Stimulated activated CD4-positive, alpha-beta T cell treated with anti-CD3 and anti-CD28 coated beads, Interleukin-1b, Interleukin-23, amount 100 ng/mL, for 1 hour (primary cell): ENCODE results near the gene TAS2R42.

Source experiments
- DNase-seq, 2 donors: peaks; one replicate each; pipeline ENCODE4 v3.0.0-alpha.2; 2020; ENCODE audit warnings: low read depth in 2 of 2

Gene TAS2R42

GRCh38 chr12:11144297-11144696, 42.4 kb downstream of the TAS2R42 start:
- no peak for DNase-seq

- DNase-seq, result no peak
Measured at GRCh38 chr12:11143352-11143751, 43.4 kb downstream of the TAS2R42 start.

GRCh38 chr12:11136075-11136474, 50.7 kb downstream of the TAS2R42 start:
- DNase-seq, result no peak
